ENCODE measurements around the gene GSTA4.
"Not testable (repeated sequence)": the region's sequence is repeated elsewhere in the genome, so short reads cannot be mapped to it uniquely, and the experiment has no call there.

Gene GSTA4

DNA sequence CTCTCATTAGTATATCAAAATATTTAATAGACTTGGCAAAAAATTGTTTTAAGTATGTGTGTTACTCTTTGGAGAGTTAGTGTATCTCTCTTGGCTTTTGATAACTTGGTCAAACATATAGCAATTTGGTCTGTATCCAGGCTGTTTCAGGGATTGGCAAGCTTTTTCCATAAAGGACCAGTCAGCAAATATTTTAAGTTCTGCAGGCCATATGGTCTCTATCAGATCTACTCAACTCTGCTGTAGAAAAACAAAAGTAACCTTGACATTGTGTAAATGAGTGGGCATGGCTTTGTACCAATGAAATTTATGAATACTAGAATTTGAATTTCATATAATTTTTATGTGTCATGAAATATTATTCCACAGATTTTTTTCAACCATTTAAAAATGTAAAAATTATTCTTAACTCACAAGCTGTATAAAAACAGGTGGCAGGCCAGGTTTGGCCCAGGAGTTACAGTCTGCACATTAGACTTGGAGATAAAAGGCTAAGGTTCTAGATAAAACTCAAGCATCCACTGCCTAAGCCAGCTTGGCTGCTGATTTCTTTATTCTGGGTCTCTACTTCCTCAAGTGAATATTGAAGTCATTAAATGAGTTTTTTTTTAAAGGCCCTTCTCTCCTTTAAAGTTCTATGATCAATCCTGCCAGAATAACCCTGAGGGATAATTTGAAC is 13.7 kb downstream of the GSTA4 start:
- Mint-ChIP-seq H3K36me3 (ENCODE audit: insufficient read depth) (peaks cover 13% of the 10 kb centered on the region), H3K4me1 (ENCODE audit: low read depth in 2 of 2) (peaks cover 30 to 35% of the 10 kb centered on the region in 2 donors), H3K4me3 (no peak overlapping the region), H3K27ac (no peak overlapping the region), H3K27me3 (no peaks in the 10 kb centered on the region), H3K9me3 (no peaks in the 10 kb centered on the region)
- DNase-seq (no peak), ATAC-seq (replicated peaks) (no peak)

GRCh38 chr6:52976591-52977035 is 18.5 kb downstream of the GSTA4 start:
- H3K27me3 Mint-ChIP-seq = no peaks in the 10 kb centered on the region
- no peak for ATAC-seq (replicated peaks)
- H3K27ac Mint-ChIP-seq = peak overlapping the region in 1 of 2 donors; percentile 32
- DNase-seq = no peak
- H3K4me1 Mint-ChIP-seq (ENCODE audit: low read depth in 2 of 2) = peaks cover 0 to 4% of the 10 kb centered on the region in 2 donors
- peaks cover 5% of the 10 kb centered on the region for H3K36me3 Mint-ChIP-seq (ENCODE audit: insufficient read depth)
- no peak overlapping the region for H3K4me3 Mint-ChIP-seq
- no peaks in the 10 kb centered on the region for H3K9me3 Mint-ChIP-seq

- Mint-ChIP-seq H3K9me3 (no peaks in the 10 kb centered on the region), H3K27me3 (no peaks in the 10 kb centered on the region), H3K36me3 (ENCODE audit: insufficient read depth) (peaks cover 5% of the 10 kb centered on the region), H3K27ac (no peak overlapping the region), H3K4me1 (ENCODE audit: low read depth in 2 of 2) (peaks cover 0 to 4% of the 10 kb centered on the region in 2 donors), H3K4me3 (no peak overlapping the region)
- ATAC-seq (replicated peaks) (no peak), DNase-seq (no peak)
Measured at GRCh38 chr6:52976149-52976548, 18.9 kb downstream of the GSTA4 start.

DNA sequence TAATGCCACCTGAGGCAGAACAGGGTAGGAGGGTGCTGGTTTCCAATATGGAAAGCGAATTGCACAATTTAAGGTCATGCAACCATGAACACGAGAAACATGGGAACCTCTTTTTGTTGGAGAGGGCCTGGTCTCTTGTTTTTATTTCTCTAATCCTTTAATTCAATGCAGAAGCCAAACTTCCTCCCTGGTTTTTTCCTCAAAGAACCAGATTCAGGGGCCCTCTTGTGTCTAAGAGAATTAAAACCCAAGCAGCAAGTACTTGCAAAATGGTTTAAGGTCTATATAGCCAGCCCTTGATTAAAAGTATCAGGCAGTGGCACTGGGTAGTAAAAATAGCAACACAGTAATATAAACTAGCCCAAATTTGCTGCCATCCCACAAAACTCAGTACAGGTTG is 19.5 kb downstream of the GSTA4 start:
- ATAC-seq (replicated peaks) (no peak), DNase-seq (no peak)
- H3K4me1 Mint-ChIP-seq (ENCODE audit: low read depth in 2 of 2) = peaks cover 0 to 4% of the 10 kb centered on the region in 2 donors
- no peak overlapping the region for H3K4me3 Mint-ChIP-seq
- H3K36me3 Mint-ChIP-seq (ENCODE audit: insufficient read depth) = peaks cover 5% of the 10 kb centered on the region
- no peaks in the 10 kb centered on the region for H3K9me3 Mint-ChIP-seq
- no peak overlapping the region for H3K27ac Mint-ChIP-seq
- H3K27me3 Mint-ChIP-seq = no peaks in the 10 kb centered on the region

GRCh38 chr6:52972989-52973388 is 22.1 kb downstream of the GSTA4 start:
- no peak for DNase-seq
- ATAC-seq (replicated peaks) = no peak
- no peaks in the 10 kb centered on the region for H3K27me3 Mint-ChIP-seq
- no peak overlapping the region for H3K4me3 Mint-ChIP-seq
- H3K36me3 Mint-ChIP-seq (ENCODE audit: insufficient read depth) = peaks cover 5% of the 10 kb centered on the region
- no peaks in the 10 kb centered on the region for H3K9me3 Mint-ChIP-seq
- peaks cover 0 to 4% of the 10 kb centered on the region in 2 donors for H3K4me1 Mint-ChIP-seq (ENCODE audit: low read depth in 2 of 2)
- no peak overlapping the region for H3K27ac Mint-ChIP-seq

DNA sequence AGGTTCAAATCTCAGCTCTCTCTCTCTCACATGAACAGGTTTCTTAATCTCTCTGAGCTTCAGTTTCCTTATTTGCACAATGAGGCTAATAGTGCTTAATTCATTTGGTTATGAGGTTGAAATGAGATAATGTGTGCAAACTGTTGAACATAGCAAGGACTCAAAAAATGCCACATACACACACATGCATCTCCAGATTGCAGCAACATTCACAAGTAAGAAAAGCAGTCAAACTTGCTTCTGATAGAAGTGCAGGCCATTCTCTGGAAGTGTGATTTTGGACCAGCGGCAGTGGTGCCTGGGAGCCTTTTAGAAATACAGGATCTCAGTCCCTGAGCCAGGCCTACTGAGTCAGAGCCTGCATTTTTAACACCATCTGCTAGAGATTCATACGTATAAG is 25.7 kb downstream of the GSTA4 start:
- no peak overlapping the region for H3K4me3 Mint-ChIP-seq
- no peaks in the 10 kb centered on the region for H3K9me3 Mint-ChIP-seq
- no peaks in the 10 kb centered on the region for H3K4me1 Mint-ChIP-seq (ENCODE audit: low read depth in 2 of 2)
- peak overlapping the region in 1 of 2 donors; percentile 61 for H3K27ac Mint-ChIP-seq
- ATAC-seq (replicated peaks) (no peak), DNase-seq (no peak)
- H3K27me3 Mint-ChIP-seq = peaks cover 0 to 8% of the 10 kb centered on the region in 2 donors
- H3K36me3 Mint-ChIP-seq (ENCODE audit: insufficient read depth) = no peaks in the 10 kb centered on the region

DNA sequence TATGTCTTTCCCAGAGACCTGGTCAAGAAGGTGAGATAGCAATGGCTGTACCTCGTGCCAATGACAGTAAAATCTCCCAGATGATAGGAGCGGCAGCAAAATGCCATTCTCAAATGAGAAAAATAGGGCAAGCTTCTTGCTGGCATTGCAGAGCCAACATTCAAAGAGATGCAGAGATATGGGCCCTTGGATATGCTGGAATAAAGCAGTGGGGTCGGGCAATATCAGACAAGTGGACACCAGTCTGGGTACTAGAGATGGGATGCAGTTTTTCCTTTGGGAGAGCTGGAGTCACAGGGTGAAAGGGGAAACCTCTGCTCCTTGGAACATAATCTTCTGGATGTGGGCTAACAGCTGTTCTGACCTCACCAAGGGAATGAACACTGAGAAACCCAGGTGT is 29.0 kb downstream of the GSTA4 start:
- Mint-ChIP-seq H3K27ac (no peak overlapping the region), H3K36me3 (ENCODE audit: insufficient read depth) (no peaks in the 10 kb centered on the region), H3K4me3 (no peak overlapping the region), H3K27me3 (peaks cover 0 to 8% of the 10 kb centered on the region in 2 donors), H3K4me1 (ENCODE audit: low read depth in 2 of 2) (no peaks in the 10 kb centered on the region), H3K9me3 (no peaks in the 10 kb centered on the region)
- DNase-seq = no peak
- ATAC-seq (replicated peaks) = no peak

DNA sequence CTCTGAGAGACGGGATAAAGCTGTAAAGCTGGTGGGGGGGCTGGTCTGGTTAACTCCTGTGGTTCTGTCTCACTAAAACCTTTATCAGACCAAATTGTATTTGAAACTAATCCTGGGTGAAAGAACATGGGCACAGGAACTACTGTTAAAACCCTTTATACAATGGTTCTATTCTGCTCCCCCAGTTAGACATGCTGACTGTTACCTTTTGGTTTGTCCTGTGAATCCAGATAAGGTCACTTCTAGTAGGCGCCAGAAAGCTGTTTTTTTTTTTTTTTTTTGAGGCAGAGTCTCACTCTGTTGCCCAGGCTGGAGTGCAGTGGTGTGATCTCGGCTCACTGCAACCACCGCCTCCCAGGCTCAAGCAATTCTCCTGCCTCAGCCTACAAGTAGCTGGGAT is 29.7 kb downstream of the GSTA4 start:
- Mint-ChIP-seq H3K9me3 (no peaks in the 10 kb centered on the region), H3K4me1 (ENCODE audit: low read depth in 2 of 2) (no peaks in the 10 kb centered on the region), H3K36me3 (ENCODE audit: insufficient read depth) (no peaks in the 10 kb centered on the region), H3K27ac (no peak overlapping the region), H3K27me3 (peaks cover 0 to 8% of the 10 kb centered on the region in 2 donors), H3K4me3 (no peak overlapping the region)
- no peak for DNase-seq
- ATAC-seq (replicated peaks) = no peak

DNA sequence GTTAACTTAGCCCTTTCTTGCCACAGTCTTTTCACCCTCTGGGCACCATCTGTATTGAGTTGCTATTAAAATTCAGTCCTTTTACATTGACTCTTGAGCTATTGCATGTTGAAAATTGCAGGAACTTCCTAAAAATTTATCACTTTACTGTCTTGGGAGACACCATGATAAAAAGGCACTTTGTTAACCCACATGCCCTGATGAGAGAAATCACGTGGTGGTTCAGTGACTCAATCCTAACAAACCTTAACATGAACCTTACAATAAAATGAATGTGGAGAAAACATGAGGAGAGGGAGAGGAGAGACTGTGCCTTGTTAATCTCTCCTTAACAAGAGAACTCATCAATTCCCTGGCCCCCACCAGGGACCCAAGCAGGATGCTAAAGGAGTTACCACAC is 30.8 kb downstream of the GSTA4 start:
- Mint-ChIP-seq H3K9me3 (no peaks in the 10 kb centered on the region), H3K4me3 (no peak overlapping the region), H3K4me1 (ENCODE audit: low read depth in 2 of 2) (peaks cover 0 to 3% of the 10 kb centered on the region in 2 donors), H3K27ac (no peak overlapping the region), H3K27me3 (peaks cover 0 to 17% of the 10 kb centered on the region in 2 donors), H3K36me3 (ENCODE audit: insufficient read depth) (no peaks in the 10 kb centered on the region)
- DNase-seq = no peak
- ATAC-seq (replicated peaks) = no peak

GRCh38 chr6:52962701-52963100 is 32.4 kb downstream of the GSTA4 start:
- Mint-ChIP-seq H3K9me3 (no peaks in the 10 kb centered on the region), H3K27ac (no peak overlapping the region), H3K4me1 (ENCODE audit: low read depth in 2 of 2) (peaks cover 0 to 3% of the 10 kb centered on the region in 2 donors), H3K36me3 (ENCODE audit: insufficient read depth) (no peaks in the 10 kb centered on the region), H3K4me3 (no peak overlapping the region), H3K27me3 (peaks cover 0 to 17% of the 10 kb centered on the region in 2 donors)
- no peak for DNase-seq
- no peak for ATAC-seq (replicated peaks)

GRCh38 chr6:52961022-52961421 is 34.1 kb downstream of the GSTA4 start:
- not testable (repeated sequence) for ATAC-seq (replicated peaks); H3K36me3 Mint-ChIP-seq (ENCODE audit: insufficient read depth); H3K4me1 Mint-ChIP-seq (ENCODE audit: low read depth in 2 of 2); DNase-seq; H3K4me3 Mint-ChIP-seq; H3K27ac Mint-ChIP-seq; H3K9me3 Mint-ChIP-seq
- peaks cover 6 to 11% of the 10 kb centered on the region in 2 donors for H3K27me3 Mint-ChIP-seq

DNA sequence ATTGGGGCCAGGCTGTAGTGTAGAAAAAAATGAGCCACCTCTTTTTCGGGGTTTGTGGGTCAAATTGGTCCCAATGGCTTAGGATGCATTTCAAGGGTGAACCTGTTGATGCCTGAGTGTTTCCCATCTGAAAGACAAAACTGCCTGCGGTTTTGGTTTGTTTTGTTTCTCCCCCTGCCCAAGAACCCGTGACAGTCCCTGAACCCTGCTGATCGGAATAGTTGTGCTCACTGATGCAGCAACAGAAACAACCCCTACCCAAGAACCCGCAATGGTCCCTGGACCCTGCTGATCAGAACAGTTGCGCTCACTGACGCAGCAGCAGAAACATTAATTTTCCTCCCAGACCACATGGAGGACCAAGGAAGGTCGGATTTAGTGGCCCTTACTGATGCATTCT is 34.9 kb downstream of the GSTA4 start:
- not testable (repeated sequence) for DNase-seq; H3K27ac Mint-ChIP-seq; H3K27me3 Mint-ChIP-seq; H3K4me1 Mint-ChIP-seq (ENCODE audit: low read depth in 2 of 2); ATAC-seq (replicated peaks); H3K4me3 Mint-ChIP-seq; H3K36me3 Mint-ChIP-seq (ENCODE audit: insufficient read depth); H3K9me3 Mint-ChIP-seq

DNA sequence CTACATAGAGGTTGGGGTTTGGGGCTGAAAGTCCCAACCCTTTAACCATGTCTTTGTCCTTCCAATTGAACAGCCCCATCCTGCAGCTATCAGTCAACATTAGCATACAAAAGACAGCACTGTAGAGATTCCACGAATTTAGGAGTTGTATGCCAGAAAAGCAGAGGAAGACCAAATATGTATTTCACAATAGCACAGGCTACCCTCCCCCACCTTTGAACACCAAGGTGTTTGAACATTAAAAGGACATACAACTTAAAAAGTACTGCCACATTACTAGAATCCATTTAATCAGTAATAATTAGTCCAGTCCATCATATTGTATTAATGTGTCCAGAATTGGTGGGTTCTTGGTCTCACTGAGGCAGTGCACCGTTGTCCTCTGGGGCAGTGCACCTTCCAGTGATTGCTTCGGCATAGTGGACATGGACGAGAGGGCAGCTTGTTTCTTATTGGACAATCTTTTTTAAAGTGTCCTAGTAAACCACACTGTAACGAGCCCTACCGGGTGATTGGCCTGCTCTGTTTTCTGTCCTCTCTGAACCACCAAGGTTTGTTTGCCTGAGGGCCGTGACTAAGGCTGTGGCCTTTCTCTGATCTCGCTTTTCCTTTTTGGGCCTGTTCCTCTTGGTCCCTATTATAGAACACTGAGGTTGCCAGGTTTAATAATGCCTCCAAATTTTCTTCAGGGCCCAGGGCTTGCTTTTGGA is 36.4 kb downstream of the GSTA4 start:
- peaks cover 3 to 5% of the 10 kb centered on the region in 2 donors for H3K4me1 Mint-ChIP-seq (ENCODE audit: low read depth in 2 of 2)

GRCh38 chr6:52955871-52956270 is 39.2 kb downstream of the GSTA4 start:
- H3K27me3 Mint-ChIP-seq = peaks cover 6 to 9% of the 10 kb centered on the region in 2 donors
- no peaks in the 10 kb centered on the region for H3K9me3 Mint-ChIP-seq
- no peak overlapping the region for H3K4me3 Mint-ChIP-seq
- no peak for ATAC-seq (replicated peaks)
- H3K4me1 Mint-ChIP-seq (ENCODE audit: low read depth in 2 of 2) = peaks cover 3 to 5% of the 10 kb centered on the region in 2 donors
- DNase-seq = no peak
- no peaks in the 10 kb centered on the region for H3K36me3 Mint-ChIP-seq (ENCODE audit: insufficient read depth)
- no peak overlapping the region for H3K27ac Mint-ChIP-seq

More for the DNA sequence above, 36.4 kb downstream of the GSTA4 start:
- H3K4me3 Mint-ChIP-seq = no peak overlapping the region
- no peak for DNase-seq
- ATAC-seq (replicated peaks) = no peak
- peaks cover 6 to 9% of the 10 kb centered on the region in 2 donors for H3K27me3 Mint-ChIP-seq
- no peak overlapping the region for H3K27ac Mint-ChIP-seq
- no peaks in the 10 kb centered on the region for H3K36me3 Mint-ChIP-seq (ENCODE audit: insufficient read depth)
- H3K9me3 Mint-ChIP-seq = no peaks in the 10 kb centered on the region

Measured in effector memory CD8-positive, alpha-beta T cell (primary cell).